Activated T-cell treated with anti-CD3 and anti-CD28 coated beads, Interleukin-2, amount 50 U/mL, for 24 hours (primary cell): ENCODE measurements around the gene CRELD2.
A peak's percentile ranks its signal among the peaks of the same experiment; 100 is the strongest.

Experiments
- DNase-seq: peaks from one replicate; pipeline ENCODE4 v3.0.0-alpha.2; 2020
- H3K27ac Mint-ChIP-seq: 2 replicates; pipeline ENCODE4 v1.8.0; 2020; ENCODE audit warnings: mild to moderate bottlenecking, mixed read lengths
- H3K27me3 Mint-ChIP-seq: 2 replicates; pipeline ENCODE4 v1.8.0; 2020; ENCODE audit warnings: mixed read lengths
- H3K36me3 Mint-ChIP-seq: 2 replicates; pipeline ENCODE4 v1.8.0; 2020; ENCODE audit warnings: low read depth, mixed read lengths
- H3K4me1 Mint-ChIP-seq: 2 replicates; pipeline ENCODE4 v1.8.0; 2020; ENCODE audit warnings: low read depth, mixed read lengths
- H3K4me3 Mint-ChIP-seq: 2 replicates; pipeline ENCODE4 v1.8.0; 2020; ENCODE audit warnings: mild to moderate bottlenecking, moderate library complexity, mixed read lengths
- H3K9me3 Mint-ChIP-seq: 2 replicates; pipeline ENCODE4 v1.8.0; 2020; ENCODE audit warnings: mixed read lengths

CRELD2 gene

GRCh38 chr22:49964136-49965090 is 46.0 kb downstream of the CRELD2 start:
- H3K36me3 Mint-ChIP-seq: peaks cover 40% of the 10 kb centered on the region
- H3K27ac Mint-ChIP-seq: peak overlapping the region; percentile 91
- peak overlapping the region; percentile 93 for H3K4me3 Mint-ChIP-seq
- H3K9me3 Mint-ChIP-seq: no peaks in the 10 kb centered on the region
- no peaks in the 10 kb centered on the region for H3K27me3 Mint-ChIP-seq
- H3K4me1 Mint-ChIP-seq: peaks cover 49% of the 10 kb centered on the region
- peak; percentile 43 for DNase-seq

GRCh38 chr22:49965091-49966040 is 46.9 kb downstream of the CRELD2 start:
- peak; percentile 48 for DNase-seq
- peaks cover 55% of the 10 kb centered on the region for H3K4me1 Mint-ChIP-seq
- H3K9me3 Mint-ChIP-seq: no peaks in the 10 kb centered on the region
- no peaks in the 10 kb centered on the region for H3K27me3 Mint-ChIP-seq
- peak overlapping the region; percentile 91 for H3K27ac Mint-ChIP-seq
- peak overlapping the region; percentile 93 for H3K4me3 Mint-ChIP-seq
- H3K36me3 Mint-ChIP-seq: peaks cover 38% of the 10 kb centered on the region

GRCh38 chr22:49966041-49966773 is 47.8 kb downstream of the CRELD2 start:
- no peaks in the 10 kb centered on the region for H3K9me3 Mint-ChIP-seq
- H3K27ac Mint-ChIP-seq: peak overlapping the region; percentile 44
- peaks cover 59% of the 10 kb centered on the region for H3K4me1 Mint-ChIP-seq
- DNase-seq: no peak
- no peaks in the 10 kb centered on the region for H3K27me3 Mint-ChIP-seq
- peak overlapping the region; percentile 93 for H3K4me3 Mint-ChIP-seq
- peaks cover 41% of the 10 kb centered on the region for H3K36me3 Mint-ChIP-seq

GRCh38 chr22:49966774-49967705 is 48.6 kb downstream of the CRELD2 start:
- H3K27me3 Mint-ChIP-seq: no peaks in the 10 kb centered on the region
- H3K9me3 Mint-ChIP-seq: no peaks in the 10 kb centered on the region
- H3K4me3 Mint-ChIP-seq: peak overlapping the region; percentile 36
- peak overlapping the region; percentile 84 for H3K27ac Mint-ChIP-seq
- DNase-seq: peak; percentile 47
- peaks cover 35% of the 10 kb centered on the region for H3K36me3 Mint-ChIP-seq
- H3K4me1 Mint-ChIP-seq: peaks cover 59% of the 10 kb centered on the region

GRCh38 chr22:49967706-49968208 is 49.3 kb downstream of the CRELD2 start:
- peak overlapping the region; percentile 84 for H3K27ac Mint-ChIP-seq
- H3K4me1 Mint-ChIP-seq: peaks cover 59% of the 10 kb centered on the region
- H3K27me3 Mint-ChIP-seq: no peaks in the 10 kb centered on the region
- peaks cover 30% of the 10 kb centered on the region for H3K36me3 Mint-ChIP-seq
- peak overlapping the region; percentile 36 for H3K4me3 Mint-ChIP-seq
- no peaks in the 10 kb centered on the region for H3K9me3 Mint-ChIP-seq
- DNase-seq: peak; percentile 35

GRCh38 chr22:49968313-49968830 is 49.9 kb downstream of the CRELD2 start:
- Mint-ChIP-seq H3K27ac (peak overlapping the region; percentile 84), H3K27me3 (no peaks in the 10 kb centered on the region), H3K9me3 (no peaks in the 10 kb centered on the region), H3K36me3 (peaks cover 24% of the 10 kb centered on the region), H3K4me1 (peaks cover 56% of the 10 kb centered on the region), H3K4me3 (no peak overlapping the region)
- peak; percentile 38 for DNase-seq

- Mint-ChIP-seq H3K27me3 (no peaks in the 10 kb centered on the region), H3K36me3 (peaks cover 18% of the 10 kb centered on the region), H3K9me3 (no peaks in the 10 kb centered on the region), H3K27ac (peak overlapping the region; percentile 57), H3K4me3 (no peak overlapping the region), H3K4me1 (peaks cover 49% of the 10 kb centered on the region)
- DNase-seq: peak; percentile 39
These were observed 50.6 kb downstream of the CRELD2 start for GRCh38 chr22:49968831-49969661.

DNA sequence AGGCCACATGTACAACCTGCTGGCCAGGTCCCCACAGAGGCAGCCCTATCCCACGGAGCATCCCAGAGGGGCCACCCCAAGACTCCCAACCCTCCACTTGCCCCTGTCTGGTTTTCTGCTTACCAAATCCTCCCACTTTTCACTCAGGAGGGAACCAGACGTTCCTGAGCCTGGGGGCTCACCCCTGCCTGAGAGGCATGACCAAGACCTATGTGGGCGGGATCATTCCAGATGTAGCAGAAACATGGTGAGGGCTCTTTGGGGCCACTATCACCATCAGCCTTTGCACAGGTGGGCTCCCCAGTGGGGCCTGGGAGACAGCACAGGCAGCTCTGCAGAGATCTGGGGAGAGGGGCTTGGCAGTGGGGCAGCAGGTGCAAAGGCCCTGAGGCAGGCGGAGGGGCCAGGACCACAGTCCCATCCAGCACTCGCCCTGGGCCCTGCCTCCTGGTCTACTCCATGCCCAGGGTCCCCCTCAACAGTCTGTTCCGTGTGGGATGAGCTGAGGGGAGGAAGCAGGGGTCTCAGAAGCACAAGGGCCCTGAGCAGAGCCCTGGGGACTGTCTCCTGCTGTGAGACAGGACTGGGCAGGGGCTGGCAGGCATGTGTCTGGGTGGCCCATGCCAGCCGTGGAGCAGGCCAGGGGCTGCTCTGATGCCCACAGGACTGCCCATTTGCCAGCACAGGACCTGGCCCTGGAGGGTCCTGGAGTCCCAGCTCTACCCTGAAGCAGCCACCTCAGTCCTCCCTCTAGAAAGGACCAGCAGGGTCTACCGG is 51.5 kb downstream of the CRELD2 start:
- peak; percentile 44 for DNase-seq
- peak overlapping the region; percentile 97 for H3K27ac Mint-ChIP-seq
- H3K36me3 Mint-ChIP-seq: peaks cover 9% of the 10 kb centered on the region
- peaks cover 40% of the 10 kb centered on the region for H3K4me1 Mint-ChIP-seq
- no peak overlapping the region for H3K4me3 Mint-ChIP-seq
- no peaks in the 10 kb centered on the region for H3K9me3 Mint-ChIP-seq
- no peaks in the 10 kb centered on the region for H3K27me3 Mint-ChIP-seq

GRCh38 chr22:49970528-49971231 is 52.2 kb downstream of the CRELD2 start:
- H3K36me3 Mint-ChIP-seq: peaks cover 5% of the 10 kb centered on the region
- peaks cover 43% of the 10 kb centered on the region for H3K4me1 Mint-ChIP-seq
- H3K27me3 Mint-ChIP-seq: no peaks in the 10 kb centered on the region
- no peak overlapping the region for H3K4me3 Mint-ChIP-seq
- H3K27ac Mint-ChIP-seq: peak overlapping the region; percentile 97
- no peaks in the 10 kb centered on the region for H3K9me3 Mint-ChIP-seq
- DNase-seq: peak; percentile 95

DNA sequence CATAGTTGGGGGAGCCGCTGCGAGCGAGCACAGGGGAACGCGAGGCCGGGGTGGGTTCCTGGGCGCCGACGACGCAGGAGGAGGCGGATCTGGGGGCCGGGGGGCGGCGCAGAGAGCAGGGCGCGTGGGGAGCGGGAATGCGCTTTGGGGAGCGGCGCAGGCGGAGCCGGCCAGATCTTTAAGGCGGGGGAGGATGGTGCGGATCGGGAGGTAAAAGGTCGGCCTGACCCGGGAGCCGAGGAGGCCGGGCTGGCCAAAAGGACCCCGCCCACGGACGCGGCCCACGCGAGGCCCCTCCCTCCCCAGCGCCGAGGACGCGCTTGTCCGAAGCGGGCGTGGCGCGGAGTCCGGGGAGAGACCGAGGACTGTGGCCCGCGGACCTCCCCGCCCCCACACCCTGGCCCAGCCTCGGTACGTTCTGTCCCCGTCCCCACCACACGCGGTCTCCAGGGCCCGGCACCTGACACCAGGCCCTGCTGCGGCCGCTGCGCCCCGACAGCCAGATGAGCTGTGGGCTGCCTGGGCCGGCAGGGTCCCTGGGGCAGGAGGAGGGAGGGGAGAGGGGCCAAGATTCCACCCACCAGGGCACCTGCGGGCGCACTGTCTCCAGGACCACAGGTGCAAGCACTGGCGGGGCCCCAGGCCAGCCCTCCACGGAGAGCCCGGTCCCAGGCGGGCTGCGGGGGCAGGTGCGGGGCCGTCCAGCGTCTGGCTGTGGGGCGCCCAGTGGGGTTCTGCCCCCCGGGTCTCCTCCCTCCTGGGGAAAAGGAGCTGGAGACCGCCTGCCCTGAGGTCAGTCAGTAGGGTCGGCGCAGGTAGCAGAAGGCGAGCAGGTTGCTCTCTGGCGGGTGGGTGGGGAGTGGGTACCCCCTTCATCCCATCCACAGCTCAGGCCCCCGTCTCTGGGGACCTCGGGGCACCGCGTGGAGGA is 53.1 kb downstream of the CRELD2 start:
- H3K27me3 Mint-ChIP-seq: no peaks in the 10 kb centered on the region
- peak overlapping the region; percentile 97 for H3K27ac Mint-ChIP-seq
- DNase-seq: no peak
- no peak overlapping the region for H3K4me3 Mint-ChIP-seq
- no peaks in the 10 kb centered on the region for H3K9me3 Mint-ChIP-seq
- H3K4me1 Mint-ChIP-seq: peaks cover 43% of the 10 kb centered on the region
- peaks cover 4% of the 10 kb centered on the region for H3K36me3 Mint-ChIP-seq
